ENCODE results near the gene ATP7B.

DNA sequence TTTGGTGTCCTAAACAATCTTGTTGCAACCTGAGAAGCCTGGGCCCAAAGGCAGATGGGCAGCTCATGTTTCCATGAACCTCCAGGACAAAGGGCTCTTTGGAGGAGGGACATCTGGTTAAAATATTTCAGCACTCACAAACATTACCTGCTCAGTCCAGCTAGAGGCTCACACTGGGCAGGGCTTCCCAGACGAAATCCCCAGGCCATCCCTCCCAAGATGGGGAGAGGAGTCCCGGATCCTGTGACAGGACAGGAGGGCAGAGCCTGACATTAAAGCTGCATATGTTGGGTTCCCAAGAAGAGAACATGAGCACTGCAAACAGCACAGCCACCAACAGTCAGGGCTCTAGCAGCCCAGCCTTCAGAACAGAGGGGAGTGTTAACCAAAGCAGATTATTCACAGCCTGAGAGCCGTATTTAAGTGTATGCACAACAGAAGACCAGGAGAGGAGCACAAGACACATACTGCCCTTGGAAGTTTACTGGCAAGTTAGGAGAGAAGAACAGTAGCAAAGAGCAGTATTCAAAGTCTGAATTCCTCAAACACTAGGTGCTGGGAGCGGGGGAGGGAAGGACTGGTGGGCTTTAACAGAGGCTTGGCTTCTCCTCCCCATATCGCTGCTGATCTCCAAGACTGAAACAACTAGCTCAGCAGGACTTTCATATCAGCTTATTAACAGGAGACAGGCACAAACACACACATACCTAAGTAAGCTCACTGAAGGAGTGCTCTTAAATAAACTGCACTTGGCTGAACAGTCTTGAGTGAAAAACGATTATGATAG is 12.3 kb downstream of the ATP7B start:
- no peak for TF ChIP-seq CTCF (IDR thresholded peaks at IDR 0.05; ENCODE audit: insufficient read depth, low read length)
- no peak for TF ChIP-seq GABPA (IDR thresholded peaks at IDR 0.05; ENCODE audit: low read depth)
